HepG2 (cell line): ENCODE measurements around the gene PIK3IP1. TPM values are rescaled to one million over a fixed set of nuclear protein-coding genes. Genes with fewer than 3 reads are reported as not detected.

Experiments
- PAWR ChIP-seq: sonication (generic); formaldehyde crosslinking; IDR thresholded peaks from 2 replicates; pipeline ENCODE4 v1.4.0; 2020; ENCODE audit warnings: missing genetic modification reagents, mild to moderate bottlenecking, borderline replicate concordance
- RFX3 ChIP-seq: IDR thresholded peaks from 2 replicates; pipeline ENCODE4 v1.6.1; 2016; ENCODE audit warnings: missing biosample characterization, missing genetic modification reagents
- SIN3A ChIP-seq: IDR thresholded peaks from 2 replicates; pipeline ENCODE4 v1.6.1; 2011; ENCODE audit warnings: low read depth, mild to moderate bottlenecking, control low read depth, low read length, borderline replicate concordance
- U2AF2 ChIP-seq: fragments of 200-400 bp; formaldehyde crosslinking; IDR thresholded peaks from 2 replicates; pipeline ENCODE4 v1.6.1; 2017; ENCODE audit warnings: low read depth, mild to moderate bottlenecking, low read length
- XRCC5 ChIP-seq: fragments of 200-400 bp; formaldehyde crosslinking; optimal IDR thresholded peaks from 2 replicates; pipeline ENCODE3; 2017; ENCODE audit warnings: mild to moderate bottlenecking, low read length
- ZKSCAN1 ChIP-seq: fragments of 150-350 bp; IDR thresholded peaks from 2 replicates; pipeline ENCODE4 v1.6.1; 2014; ENCODE audit warnings: low read length
- polyA plus RNA-seq, 8 experiments: library from polyadenylated mRNA; depleted of rRNA in 3 of 8; stranded (reverse) in 7 of 8; unstranded in 1 of 8; fragments of >200 nt; fragmentation: Illumina TruSeq in 4 of 8; extraction: Trizol in 4 of 8; gene quantifications; 2 replicates each; pipeline versions ENCODE4 v1.2.1 to v1.2.3, GENCODE V29; 2011 to 2016; ENCODE audit warnings: low read depth in 4 of 8, missing spikeins in 1 of 8, mixed read lengths in 1 of 8; ENCODE audit not compliant: insufficient read depth in 1 of 8
- total RNA-seq, 5 experiments: library from RNA; depleted of rRNA; stranded (reverse); fragments of >200 nt; fragmentation: Illumina TruSeq; extraction: Trizol; gene quantifications; 2 replicates each; pipeline ENCODE4 v1.2.3, GENCODE V29; 2016; ENCODE audit warnings: low read depth in 1 of 5
- TF ChIP-seq, protein P1 (sequence below): sonication (generic); formaldehyde crosslinking; IDR thresholded peaks from 2 replicates; pipeline ENCODE4 v1.8.0; 2022; ENCODE audit warnings: mild to moderate bottlenecking, missing genetic modification reagents
- TF ChIP-seq, protein P2 (sequence below): sonication (generic); formaldehyde crosslinking; IDR thresholded peaks from 2 replicates; pipeline ENCODE4 v1.5.0; 2020; ENCODE audit warnings: mild to moderate bottlenecking, missing genetic modification reagents, moderate library complexity
- TF ChIP-seq, protein P3 (sequence below): sonication (generic); formaldehyde crosslinking; IDR thresholded peaks from 2 replicates; pipeline ENCODE4 v1.5.1; 2020; ENCODE audit warnings: mild to moderate bottlenecking, moderate library complexity, missing genetic modification reagents
- TF ChIP-seq, protein P4 (sequence below): sonication (generic); formaldehyde crosslinking; IDR thresholded peaks from 2 replicates; pipeline ENCODE4 v1.8.1; 2023; ENCODE audit warnings: mild to moderate bottlenecking, missing genetic modification reagents
- TF ChIP-seq, protein P5 (sequence below): sonication (generic); formaldehyde crosslinking; IDR thresholded peaks from 2 replicates; pipeline ENCODE4 v1.4.0; 2020; ENCODE audit warnings: missing genetic modification reagents
- TF ChIP-seq, protein P6 (sequence below): IDR thresholded peaks from 2 replicates; pipeline ENCODE4 v1.6.1; 2016
- TF ChIP-seq, protein P7 (sequence below): sonication (generic); formaldehyde crosslinking; conservative IDR thresholded peaks from 2 replicates; pipeline ENCODE4 v1.8.1; 2023; ENCODE audit warnings: missing genetic modification reagents

The PIK3IP1 gene
- total and polyA plus RNA-seq, 2 of the 13 experiments (the other 11 are each of a cell fraction or from before 2014, with no cell fraction given): 1.3 to 2.5 TPM

DNA sequence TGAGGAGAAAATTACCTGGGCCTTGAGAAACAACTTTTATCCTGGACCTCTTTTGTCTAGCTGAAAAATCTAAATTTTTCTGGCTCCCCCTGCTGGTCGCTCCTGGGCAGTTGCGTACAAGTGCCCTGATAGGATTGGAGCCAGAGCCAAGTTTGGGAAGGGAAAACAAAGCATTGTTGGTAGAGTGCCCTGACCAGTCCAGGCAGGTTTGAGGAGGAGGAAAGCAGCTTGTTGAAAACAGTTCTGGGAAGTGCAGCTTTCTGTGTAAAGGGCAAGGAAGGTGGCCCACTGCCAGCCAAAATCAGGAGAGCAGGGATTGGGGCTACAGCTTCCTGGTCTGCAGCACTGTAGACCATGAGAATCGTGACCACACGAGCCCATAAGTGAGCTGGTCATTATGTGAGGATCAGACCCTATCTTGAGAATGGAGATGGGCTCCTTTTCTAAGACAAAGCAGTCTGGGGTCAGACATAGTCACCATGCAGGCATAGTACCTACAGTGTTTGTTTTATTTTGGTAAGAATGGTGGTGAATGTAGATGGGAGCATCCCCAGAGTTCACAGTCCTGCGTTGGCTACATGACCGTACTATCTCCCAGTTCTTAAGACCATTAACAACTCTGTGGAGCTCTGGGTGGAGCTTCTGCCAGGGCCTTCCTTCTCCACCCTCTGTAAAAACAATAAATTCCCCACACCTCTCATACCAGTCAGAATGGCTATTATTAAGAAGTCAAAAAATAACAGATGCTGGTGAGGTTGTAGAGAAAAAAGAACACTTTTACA lies 21.3 kb upstream of the PIK3IP1 start (continued):
- TF ChIP-seq, protein P1, sequence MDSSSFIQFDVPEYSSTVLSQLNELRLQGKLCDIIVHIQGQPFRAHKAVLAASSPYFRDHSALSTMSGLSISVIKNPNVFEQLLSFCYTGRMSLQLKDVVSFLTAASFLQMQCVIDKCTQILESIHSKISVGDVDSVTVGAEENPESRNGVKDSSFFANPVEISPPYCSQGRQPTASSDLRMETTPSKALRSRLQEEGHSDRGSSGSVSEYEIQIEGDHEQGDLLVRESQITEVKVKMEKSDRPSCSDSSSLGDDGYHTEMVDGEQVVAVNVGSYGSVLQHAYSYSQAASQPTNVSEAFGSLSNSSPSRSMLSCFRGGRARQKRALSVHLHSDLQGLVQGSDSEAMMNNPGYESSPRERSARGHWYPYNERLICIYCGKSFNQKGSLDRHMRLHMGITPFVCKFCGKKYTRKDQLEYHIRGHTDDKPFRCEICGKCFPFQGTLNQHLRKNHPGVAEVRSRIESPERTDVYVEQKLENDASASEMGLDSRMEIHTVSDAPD (CRISPR knock-in tag): no peak
- TF ChIP-seq SIN3A (no peak), PAWR (CRISPR knock-in tag) (no peak), XRCC5 (peak; percentile 66), ZKSCAN1 (no peak), RFX3 (no peak), U2AF2 (no peak)
- TF ChIP-seq, protein P2, sequence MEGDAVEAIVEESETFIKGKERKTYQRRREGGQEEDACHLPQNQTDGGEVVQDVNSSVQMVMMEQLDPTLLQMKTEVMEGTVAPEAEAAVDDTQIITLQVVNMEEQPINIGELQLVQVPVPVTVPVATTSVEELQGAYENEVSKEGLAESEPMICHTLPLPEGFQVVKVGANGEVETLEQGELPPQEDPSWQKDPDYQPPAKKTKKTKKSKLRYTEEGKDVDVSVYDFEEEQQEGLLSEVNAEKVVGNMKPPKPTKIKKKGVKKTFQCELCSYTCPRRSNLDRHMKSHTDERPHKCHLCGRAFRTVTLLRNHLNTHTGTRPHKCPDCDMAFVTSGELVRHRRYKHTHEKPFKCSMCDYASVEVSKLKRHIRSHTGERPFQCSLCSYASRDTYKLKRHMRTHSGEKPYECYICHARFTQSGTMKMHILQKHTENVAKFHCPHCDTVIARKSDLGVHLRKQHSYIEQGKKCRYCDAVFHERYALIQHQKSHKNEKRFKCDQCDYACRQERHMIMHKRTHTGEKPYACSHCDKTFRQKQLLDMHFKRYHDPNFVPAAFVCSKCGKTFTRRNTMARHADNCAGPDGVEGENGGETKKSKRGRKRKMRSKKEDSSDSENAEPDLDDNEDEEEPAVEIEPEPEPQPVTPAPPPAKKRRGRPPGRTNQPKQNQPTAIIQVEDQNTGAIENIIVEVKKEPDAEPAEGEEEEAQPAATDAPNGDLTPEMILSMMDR (CRISPR knock-in tag): peak; percentile 78
- TF ChIP-seq, protein P3, sequence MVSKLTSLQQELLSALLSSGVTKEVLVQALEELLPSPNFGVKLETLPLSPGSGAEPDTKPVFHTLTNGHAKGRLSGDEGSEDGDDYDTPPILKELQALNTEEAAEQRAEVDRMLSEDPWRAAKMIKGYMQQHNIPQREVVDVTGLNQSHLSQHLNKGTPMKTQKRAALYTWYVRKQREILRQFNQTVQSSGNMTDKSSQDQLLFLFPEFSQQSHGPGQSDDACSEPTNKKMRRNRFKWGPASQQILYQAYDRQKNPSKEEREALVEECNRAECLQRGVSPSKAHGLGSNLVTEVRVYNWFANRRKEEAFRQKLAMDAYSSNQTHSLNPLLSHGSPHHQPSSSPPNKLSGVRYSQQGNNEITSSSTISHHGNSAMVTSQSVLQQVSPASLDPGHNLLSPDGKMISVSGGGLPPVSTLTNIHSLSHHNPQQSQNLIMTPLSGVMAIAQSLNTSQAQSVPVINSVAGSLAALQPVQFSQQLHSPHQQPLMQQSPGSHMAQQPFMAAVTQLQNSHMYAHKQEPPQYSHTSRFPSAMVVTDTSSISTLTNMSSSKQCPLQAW: peak; percentile 27; the same call in 1 of the 2 replicates
- TF ChIP-seq, protein P4, sequence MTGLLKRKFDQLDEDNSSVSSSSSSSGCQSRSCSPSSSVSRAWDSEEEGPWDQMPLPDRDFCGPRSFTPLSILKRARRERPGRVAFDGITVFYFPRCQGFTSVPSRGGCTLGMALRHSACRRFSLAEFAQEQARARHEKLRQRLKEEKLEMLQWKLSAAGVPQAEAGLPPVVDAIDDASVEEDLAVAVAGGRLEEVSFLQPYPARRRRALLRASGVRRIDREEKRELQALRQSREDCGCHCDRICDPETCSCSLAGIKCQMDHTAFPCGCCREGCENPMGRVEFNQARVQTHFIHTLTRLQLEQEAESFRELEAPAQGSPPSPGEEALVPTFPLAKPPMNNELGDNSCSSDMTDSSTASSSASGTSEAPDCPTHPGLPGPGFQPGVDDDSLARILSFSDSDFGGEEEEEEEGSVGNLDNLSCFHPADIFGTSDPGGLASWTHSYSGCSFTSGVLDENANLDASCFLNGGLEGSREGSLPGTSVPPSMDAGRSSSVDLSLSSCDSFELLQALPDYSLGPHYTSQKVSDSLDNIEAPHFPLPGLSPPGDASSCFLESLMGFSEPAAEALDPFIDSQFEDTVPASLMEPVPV (CRISPR knock-in tag): no peak
- TF ChIP-seq, protein P5, sequence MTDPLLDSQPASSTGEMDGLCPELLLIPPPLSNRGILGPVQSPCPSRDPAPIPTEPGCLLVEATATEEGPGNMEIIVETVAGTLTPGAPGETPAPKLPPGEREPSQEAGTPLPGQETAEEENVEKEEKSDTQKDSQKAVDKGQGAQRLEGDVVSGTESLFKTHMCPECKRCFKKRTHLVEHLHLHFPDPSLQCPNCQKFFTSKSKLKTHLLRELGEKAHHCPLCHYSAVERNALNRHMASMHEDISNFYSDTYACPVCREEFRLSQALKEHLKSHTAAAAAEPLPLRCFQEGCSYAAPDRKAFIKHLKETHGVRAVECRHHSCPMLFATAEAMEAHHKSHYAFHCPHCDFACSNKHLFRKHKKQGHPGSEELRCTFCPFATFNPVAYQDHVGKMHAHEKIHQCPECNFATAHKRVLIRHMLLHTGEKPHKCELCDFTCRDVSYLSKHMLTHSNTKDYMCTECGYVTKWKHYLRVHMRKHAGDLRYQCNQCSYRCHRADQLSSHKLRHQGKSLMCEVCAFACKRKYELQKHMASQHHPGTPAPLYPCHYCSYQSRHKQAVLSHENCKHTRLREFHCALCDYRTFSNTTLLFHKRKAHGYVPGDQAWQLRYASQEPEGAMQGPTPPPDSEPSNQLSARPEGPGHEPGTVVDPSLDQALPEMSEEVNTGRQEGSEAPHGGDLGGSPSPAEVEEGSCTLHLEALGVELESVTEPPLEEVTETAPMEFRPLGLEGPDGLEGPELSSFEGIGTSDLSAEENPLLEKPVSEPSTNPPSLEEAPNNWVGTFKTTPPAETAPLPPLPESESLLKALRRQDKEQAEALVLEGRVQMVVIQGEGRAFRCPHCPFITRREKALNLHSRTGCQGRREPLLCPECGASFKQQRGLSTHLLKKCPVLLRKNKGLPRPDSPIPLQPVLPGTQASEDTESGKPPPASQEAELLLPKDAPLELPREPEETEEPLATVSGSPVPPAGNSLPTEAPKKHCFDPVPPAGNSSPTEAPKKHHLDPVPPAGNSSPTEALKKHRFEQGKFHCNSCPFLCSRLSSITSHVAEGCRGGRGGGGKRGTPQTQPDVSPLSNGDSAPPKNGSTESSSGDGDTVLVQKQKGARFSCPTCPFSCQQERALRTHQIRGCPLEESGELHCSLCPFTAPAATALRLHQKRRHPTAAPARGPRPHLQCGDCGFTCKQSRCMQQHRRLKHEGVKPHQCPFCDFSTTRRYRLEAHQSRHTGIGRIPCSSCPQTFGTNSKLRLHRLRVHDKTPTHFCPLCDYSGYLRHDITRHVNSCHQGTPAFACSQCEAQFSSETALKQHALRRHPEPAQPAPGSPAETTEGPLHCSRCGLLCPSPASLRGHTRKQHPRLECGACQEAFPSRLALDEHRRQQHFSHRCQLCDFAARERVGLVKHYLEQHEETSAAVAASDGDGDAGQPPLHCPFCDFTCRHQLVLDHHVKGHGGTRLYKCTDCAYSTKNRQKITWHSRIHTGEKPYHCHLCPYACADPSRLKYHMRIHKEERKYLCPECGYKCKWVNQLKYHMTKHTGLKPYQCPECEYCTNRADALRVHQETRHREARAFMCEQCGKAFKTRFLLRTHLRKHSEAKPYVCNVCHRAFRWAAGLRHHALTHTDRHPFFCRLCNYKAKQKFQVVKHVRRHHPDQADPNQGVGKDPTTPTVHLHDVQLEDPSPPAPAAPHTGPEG (CRISPR knock-in tag): no peak
- TF ChIP-seq, protein P6, sequence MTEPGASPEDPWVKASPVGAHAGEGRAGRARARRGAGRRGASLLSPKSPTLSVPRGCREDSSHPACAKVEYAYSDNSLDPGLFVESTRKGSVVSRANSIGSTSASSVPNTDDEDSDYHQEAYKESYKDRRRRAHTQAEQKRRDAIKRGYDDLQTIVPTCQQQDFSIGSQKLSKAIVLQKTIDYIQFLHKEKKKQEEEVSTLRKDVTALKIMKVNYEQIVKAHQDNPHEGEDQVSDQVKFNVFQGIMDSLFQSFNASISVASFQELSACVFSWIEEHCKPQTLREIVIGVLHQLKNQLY (CRISPR knock-in tag): no peak
- TF ChIP-seq, protein P7, sequence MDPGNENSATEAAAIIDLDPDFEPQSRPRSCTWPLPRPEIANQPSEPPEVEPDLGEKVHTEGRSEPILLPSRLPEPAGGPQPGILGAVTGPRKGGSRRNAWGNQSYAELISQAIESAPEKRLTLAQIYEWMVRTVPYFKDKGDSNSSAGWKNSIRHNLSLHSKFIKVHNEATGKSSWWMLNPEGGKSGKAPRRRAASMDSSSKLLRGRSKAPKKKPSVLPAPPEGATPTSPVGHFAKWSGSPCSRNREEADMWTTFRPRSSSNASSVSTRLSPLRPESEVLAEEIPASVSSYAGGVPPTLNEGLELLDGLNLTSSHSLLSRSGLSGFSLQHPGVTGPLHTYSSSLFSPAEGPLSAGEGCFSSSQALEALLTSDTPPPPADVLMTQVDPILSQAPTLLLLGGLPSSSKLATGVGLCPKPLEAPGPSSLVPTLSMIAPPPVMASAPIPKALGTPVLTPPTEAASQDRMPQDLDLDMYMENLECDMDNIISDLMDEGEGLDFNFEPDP (CRISPR knock-in tag): 0 out of 2 replicates have a peak, but pooled peaks have one; percentile 80
